Kidney (tissue), 14 donors: Measurements from ENCODE around the gene FBXL17. TPM values are rescaled to one million over a fixed set of nuclear protein-coding genes. Genes with fewer than 3 reads are reported as not detected.

ENCODE experiments used
- DNase-seq, 5 donors: peaks; one replicate each; pipeline ENCODE4 v3.0.0-alpha.2; 2013 to 2020
- FAIRE-seq: peaks from 2 replicates; lab custom pipeline; 2012; peaks lifted over from hg19 to GRCh38; lab: Jason Lieb, UNC
- H3K27ac ChIP-seq, 2 donors: one replicate each; pipeline ENCODE4 v1.7.0; 2013; ENCODE audit warnings: low read depth in 2 of 2, low read length in 2 of 2, inconsistent platforms in 1 of 2
- H3K27me3 ChIP-seq: one replicate; pipeline ENCODE4 v1.7.1; 2013; ENCODE audit warnings: low read length, inconsistent platforms; ENCODE audit not compliant: control insufficient read depth, insufficient read depth
- H3K36me3 ChIP-seq, 3 donors: one replicate each; pipeline versions ENCODE4 v1.7.0 to v1.7.1; 2013; ENCODE audit warnings: low read length in 3 of 3, control low read depth in 1 of 3, inconsistent platforms in 1 of 3; ENCODE audit not compliant: insufficient read depth in 3 of 3, control insufficient read depth in 2 of 3
- H3K4me1 ChIP-seq, 3 donors: one replicate each; pipeline versions ENCODE4 v1.7.0 to v1.7.1; 2013; ENCODE audit warnings: low read length in 3 of 3, inconsistent platforms in 1 of 3, low read depth in 1 of 3; ENCODE audit not compliant: control insufficient read depth in 2 of 3, insufficient read depth in 2 of 3
- H3K4me3 ChIP-seq, 3 donors: one replicate each; pipeline versions ENCODE4 v1.7.0 to v1.8.1; 2013; ENCODE audit warnings: low read length in 3 of 3, control low read depth in 1 of 3, inconsistent platforms in 1 of 3
- H3K9ac ChIP-seq, 3 donors: one replicate each; pipeline versions ENCODE4 v1.7.0 to v1.7.1; 2013; ENCODE audit warnings: low read length in 3 of 3, control low read depth in 1 of 3, inconsistent platforms in 1 of 3
- H3K9me3 ChIP-seq, 3 donors: one replicate each; pipeline versions ENCODE4 v1.7.0 to v1.7.1; 2013; ENCODE audit warnings: low read length in 3 of 3, control low read depth in 1 of 3, inconsistent platforms in 1 of 3; ENCODE audit not compliant: control insufficient read depth in 2 of 3, insufficient read depth in 1 of 3
- CTCF ChIP-seq: IDR thresholded peaks from 3 replicates; pipeline ENCODE4 v1.5.1; 2012; ENCODE audit warnings: mild to moderate bottlenecking, moderate library complexity, borderline replicate concordance; ENCODE audit not compliant: insufficient read depth; ENCODE audit errors: extremely low read depth
- intact Hi-C: fragments of 100-400 bp; cut with DNase I; formaldehyde crosslinking; loops from one replicate; pipeline ENCODE4 v1.11.1; 2022
- polyA plus RNA-seq: library from polyadenylated mRNA; stranded (reverse); fragments of 350-450 nt; fragmentation: Illumina TruSeq; extraction: RNeasy Lipid Tissue Mini Kit (QIAGEN cat#74804); gene quantifications from one replicate; pipeline ENCODE4 v1.2.3, GENCODE V29; 2014; ENCODE audit warnings: low read depth, low replicate concordance; ENCODE audit not compliant: insufficient read depth
- total RNA-seq: library from RNA; stranded (reverse); fragmentation: NEBNext Ultra II Directional; extraction: Animal tissue kit (Norgen Biotek cat#: 25700); gene quantifications from one replicate; pipeline ENCODE4 v1.2.1, GENCODE V29; 2021
- donor health status: control.
- donor health status: control.
- donor health status: control.
- donor health status: control.
- donor health status: control.
- donor health status: DM: yes; HTN: yes; CAD: no.
- donor health status: Normal renal cell carcinoma (clear cell type).

FBXL17 gene
- total and polyA plus RNA-seq, 2 donors from 2014 or later, result 11.7 to 26.5 TPM

GRCh38 chr5:108028412-108028811, 353.5 kb downstream of the FBXL17 start:
- Histone ChIP-seq H3K36me3 (no peaks in the 10 kb centered on the region), H3K4me3 (no peak overlapping the region), H3K27me3 (no peaks in the 10 kb centered on the region), H3K4me1 (no peaks in the 10 kb centered on the region), H3K9me3 (no peaks in the 10 kb centered on the region), H3K27ac (no peak overlapping the region), H3K9ac (no peak overlapping the region)
- intact Hi-C loops, result no loop called here
- DNase-seq, result peak in 3 of 5 donors; percentile 13 to 46 (median 43)
- TF ChIP-seq CTCF, result no peak
- no peak for FAIRE-seq

- H3K27ac ChIP-seq, result no peak overlapping the region
- FAIRE-seq, result no peak
- no peak overlapping the region for H3K9ac ChIP-seq
- no peak for DNase-seq
- no peaks in the 10 kb centered on the region for H3K9me3 ChIP-seq
- H3K4me1 ChIP-seq, result no peaks in the 10 kb centered on the region
- no peaks in the 10 kb centered on the region for H3K36me3 ChIP-seq
- H3K27me3 ChIP-seq, result no peaks in the 10 kb centered on the region
- no peak for TF ChIP-seq CTCF
- H3K4me3 ChIP-seq, result no peak overlapping the region
- intact Hi-C loops, result no loop called here
Measured at GRCh38 chr5:108025957-108026356, 355.9 kb downstream of the FBXL17 start.

- intact Hi-C loops, result no loop called here
- FAIRE-seq, result no peak
Measured at GRCh38 chr5:108024986-108025385, 356.9 kb downstream of the FBXL17 start.

More at GRCh38 chr5:108024986-108025385, 356.9 kb downstream of the FBXL17 start:
- no peaks in the 10 kb centered on the region for H3K9me3 ChIP-seq
- H3K27ac ChIP-seq, result no peak overlapping the region
- no peak for TF ChIP-seq CTCF
- no peaks in the 10 kb centered on the region for H3K27me3 ChIP-seq
- no peaks in the 10 kb centered on the region for H3K4me1 ChIP-seq
- DNase-seq, result no peak
- H3K36me3 ChIP-seq, result no peaks in the 10 kb centered on the region
- H3K9ac ChIP-seq, result no peak overlapping the region
- no peak overlapping the region for H3K4me3 ChIP-seq
